GM23338 (cell line): ENCODE data around the gene TNNT2. TPM values are rescaled to one million over a fixed set of nuclear protein-coding genes. Genes with fewer than 3 reads are reported as not detected.

Source experiments
- ATAC-seq: fragments of 200-7000 bp; cut with Tn5 transposase; 3 replicates; pipeline ENCODE4 v1.9.1; 2020
- DNase-seq: peaks from one replicate; pipeline ENCODE4 v3.0.0-alpha.2; 2015; ENCODE audit warnings: low spot score
- H2AFZ ChIP-seq: fragments of 200-600 bp; sonication (generic); 2 replicates; pipeline ENCODE4 v1.8.0; 2016; ENCODE audit warnings: antibody characterized with exemption, mild to moderate bottlenecking, moderate library complexity
- H3F3A ChIP-seq: fragments of 200-600 bp; sonication (generic); replicated peaks from 2 replicates; pipeline ENCODE4 v1.8.0; 2017; ENCODE audit warnings: antibody characterized with exemption, mixed run types, low read depth
- H3K27ac ChIP-seq: fragments of 200-600 bp; sonication (generic); 2 replicates; pipeline ENCODE4 v1.6.1; 2016; ENCODE audit warnings: low read depth
- H3K27me3 ChIP-seq: fragments of 200-600 bp; sonication (generic); 2 replicates; pipeline ENCODE4 v1.8.0; 2016; ENCODE audit warnings: mild to moderate bottlenecking, mixed run types, moderate library complexity; ENCODE audit not compliant: insufficient read depth
- H3K36me3 ChIP-seq: fragments of 200-600 bp; sonication (generic); 2 replicates; pipeline ENCODE4 v1.8.0; 2016; ENCODE audit warnings: mild to moderate bottlenecking; ENCODE audit not compliant: insufficient read depth
- H3K4me1 ChIP-seq: fragments of 200-600 bp; sonication (generic); 2 replicates; pipeline ENCODE4 v1.8.0; 2016; ENCODE audit warnings: mild to moderate bottlenecking, moderate library complexity; ENCODE audit not compliant: insufficient read depth
- H3K4me2 ChIP-seq: fragments of 200-600 bp; sonication (generic); 2 replicates; pipeline ENCODE4 v1.7.1; 2017; ENCODE audit warnings: mixed run types
- H3K4me3 ChIP-seq: fragments of 200-600 bp; sonication (generic); 2 replicates; pipeline ENCODE4 v1.6.1; 2016; ENCODE audit warnings: mixed run types
- H3K79me2 ChIP-seq: fragments of 200-600 bp; sonication (generic); replicated peaks from 2 replicates; pipeline ENCODE4 v1.8.0; 2017; ENCODE audit warnings: mild to moderate bottlenecking; ENCODE audit not compliant: insufficient read depth
- H3K9me2 ChIP-seq: fragments of 200-600 bp; sonication (generic); 2 replicates; pipeline ENCODE4 v1.8.0; 2017; ENCODE audit not compliant: insufficient read depth
- H4K20me1 ChIP-seq: fragments of 200-600 bp; sonication (generic); replicated peaks from 2 replicates; pipeline ENCODE4 v1.8.0; 2017; ENCODE audit warnings: mild to moderate bottlenecking; ENCODE audit not compliant: insufficient read depth
- H3K27ac Mint-ChIP-seq: 2 replicates; pipeline ENCODE4 v1.8.0; 2020; ENCODE audit warnings: inconsistent platforms, mild to moderate bottlenecking, moderate library complexity, mixed read lengths
- H3K27me3 Mint-ChIP-seq: 3 replicates; pipeline ENCODE4 v1.8.0; 2022; ENCODE audit warnings: low read depth, mild to moderate bottlenecking, moderate library complexity, mixed read lengths, inconsistent platforms; ENCODE audit not compliant: insufficient read depth, poor library complexity
- H3K36me3 Mint-ChIP-seq: 3 replicates; pipeline ENCODE4 v1.8.0; 2021; ENCODE audit warnings: low read depth, mild to moderate bottlenecking, inconsistent platforms, moderate library complexity, mixed read lengths
- H3K4me1 Mint-ChIP-seq: 3 replicates; pipeline ENCODE4 v1.8.0; 2020; ENCODE audit warnings: mild to moderate bottlenecking, inconsistent platforms, mixed read lengths
- H3K4me3 Mint-ChIP-seq: 3 replicates; pipeline ENCODE4 v1.8.0; 2021; ENCODE audit warnings: moderate library complexity, mild to moderate bottlenecking, inconsistent platforms, mixed read lengths
- H3K9me3 Mint-ChIP-seq: 3 replicates; pipeline ENCODE4 v1.8.0; 2020; ENCODE audit warnings: moderate library complexity, mild to moderate bottlenecking, inconsistent platforms, mixed read lengths
- CREB1 ChIP-seq: fragments of 250-450 bp; sonication (Bioruptor Pico); IDR thresholded peaks from 2 replicates; pipeline ENCODE4 v1.5.0; 2020; ENCODE audit warnings: low read depth, mild to moderate bottlenecking, moderate library complexity
- CTCF ChIP-seq, 2 experiments: fragments of 200-600 bp in 1 of 2; sonication (generic) in 1 of 2; conservative IDR thresholded peaks; 2 replicates each; pipeline versions ENCODE4 v1.5.1 to v1.6.1; 2016 to 2017; ENCODE audit warnings: antibody characterized with exemption in 2 of 2, low read depth in 2 of 2, mild to moderate bottlenecking in 2 of 2, moderate library complexity in 1 of 2
- EZH2 ChIP-seq: fragments of 200-600 bp; sonication (generic); IDR thresholded peaks from one replicate; pipeline ENCODE4 v1.8.0; 2017; ENCODE audit warnings: antibody characterized with exemption, mild to moderate bottlenecking, low read depth; ENCODE audit not compliant: unreplicated experiment
- EZH2phosphoT487 ChIP-seq: fragments of 200-600 bp; sonication (generic); IDR thresholded peaks from one replicate; pipeline ENCODE4 v1.8.1; 2018; ENCODE audit warnings: antibody characterized with exemption; ENCODE audit not compliant: unreplicated experiment
- JUNB ChIP-seq: IDR thresholded peaks from one replicate; pipeline ENCODE4 v1.6.1; 2016; ENCODE audit warnings: antibody characterized with exemption; ENCODE audit not compliant: unreplicated experiment
- NANOG ChIP-seq: IDR thresholded peaks from 2 replicates; pipeline ENCODE4 v1.6.1; 2016; ENCODE audit warnings: antibody characterized with exemption, borderline replicate concordance
- POLR2AphosphoS5 ChIP-seq: IDR thresholded peaks from 2 replicates; pipeline ENCODE4 v1.6.1; 2016; ENCODE audit warnings: antibody characterized with exemption, low read depth
- REST ChIP-seq: IDR thresholded peaks from one replicate; pipeline ENCODE4 v1.6.1; 2018; ENCODE audit warnings: antibody characterized with exemption; ENCODE audit not compliant: unreplicated experiment
- STAT1 ChIP-seq: IDR thresholded peaks from one replicate; pipeline ENCODE4 v1.6.1; 2016; ENCODE audit warnings: antibody characterized with exemption; ENCODE audit not compliant: unreplicated experiment
- ZNF114 ChIP-seq: fragments of 250-450 bp; sonication (Bioruptor Pico); IDR thresholded peaks from 2 replicates; pipeline ENCODE4 v1.5.0; 2020; ENCODE audit warnings: mild to moderate bottlenecking, moderate library complexity
- ZNF331 ChIP-seq: fragments of 250-450 bp; sonication (Bioruptor Pico); IDR thresholded peaks from 2 replicates; pipeline ENCODE4 v1.5.0; 2020; ENCODE audit warnings: low read depth, mild to moderate bottlenecking, moderate library complexity
- ZNF462 ChIP-seq: fragments of 250-450 bp; sonication (Bioruptor Pico); IDR thresholded peaks from 2 replicates; pipeline ENCODE4 v1.5.0; 2020; ENCODE audit warnings: mild to moderate bottlenecking, moderate library complexity
- polyA plus RNA-seq: library from polyadenylated mRNA; unstranded; fragments of >200 nt; fragmentation: Nextera tagmentation; extraction: Ambion mirVana; gene quantifications from 2 replicates; pipeline ENCODE4 v1.2.1, GENCODE V29; 2016
- total RNA-seq: library from RNA; depleted of rRNA; stranded (reverse); fragments of >200 nt; shearing (Covaris generic); gene quantifications from 2 replicates; pipeline ENCODE4 v1.2.3, GENCODE V29; 2014
- TF ChIP-seq, protein P1 (sequence below): IDR thresholded peaks from 2 replicates; pipeline ENCODE4 v1.6.1; 2016; ENCODE audit warnings: antibody characterized with exemption

TNNT2 gene
- total and polyA plus RNA-seq, 2 experiments from 2014 or later: 7.5 to 19.1 TPM

DNA sequence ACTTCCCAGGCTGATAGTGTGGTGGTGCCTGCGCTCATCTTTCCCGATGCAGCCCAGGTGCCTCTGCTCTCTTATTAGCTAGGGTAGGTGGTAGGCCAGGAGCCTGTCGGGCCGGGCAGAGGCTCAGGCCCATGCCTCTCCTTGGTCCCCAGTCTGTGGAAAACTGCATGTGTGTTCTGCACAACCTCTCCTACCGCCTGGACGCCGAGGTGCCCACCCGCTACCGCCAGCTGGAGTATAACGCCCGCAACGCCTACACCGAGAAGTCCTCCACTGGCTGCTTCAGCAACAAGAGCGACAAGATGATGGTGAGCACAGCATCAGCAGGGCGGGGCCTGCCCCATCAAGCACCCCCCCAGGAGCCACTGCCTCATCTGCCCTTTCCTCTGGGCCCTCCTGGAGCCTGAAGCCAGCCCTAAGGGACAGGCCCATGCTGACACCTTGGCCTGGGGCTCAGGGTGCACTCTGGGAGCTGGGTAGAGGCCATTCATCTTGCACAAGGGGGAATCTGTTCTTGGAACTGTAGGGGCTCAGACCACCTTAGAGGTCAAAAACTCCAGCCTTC is 55.6 kb downstream of the TNNT2 start:
- Mint-ChIP-seq H3K4me3 (no peak overlapping the region), H3K9me3 (no peaks in the 10 kb centered on the region), H3K4me1 (no peaks in the 10 kb centered on the region; the same call in 2 of the 3 replicates), H3K27ac (no peak overlapping the region), H3K36me3 (no peaks in the 10 kb centered on the region; the same call in 2 of the 3 replicates), H3K27me3 (peaks cover 20% of the 10 kb centered on the region)
- Histone ChIP-seq H2AFZ (no peak overlapping the region), H3K4me2 (no peak overlapping the region), H3K79me2 (no peaks in the 10 kb centered on the region), H4K20me1 (no peaks in the 10 kb centered on the region), H3K9me2 (no peaks in the 10 kb centered on the region), H3K27me3 (no peaks in the 10 kb centered on the region), H3K36me3 (no peaks in the 10 kb centered on the region), H3F3A (no peaks in the 10 kb centered on the region), H3K27ac (no peak overlapping the region), H3K4me1 (no peaks in the 10 kb centered on the region), H3K4me3 (no peak overlapping the region)
- ATAC-seq (no peak), DNase-seq (no peak)
- TF ChIP-seq CREB1 (no peak), EZH2phosphoT487 (no peak), ZNF114 (CRISPR knock-in tag) (no peak), ZNF331 (no peak), REST (no peak), STAT1 (no peak), EZH2 (no peak), NANOG (no peak), JUNB (no peak), POLR2AphosphoS5 (no peak), ZNF462 (CRISPR knock-in tag) (no peak), CTCF (conservative IDR thresholded peaks at IDR 0.05; ENCODE audit: low read depth in 2 of 2) (no peak)
- TF ChIP-seq, protein P1, sequence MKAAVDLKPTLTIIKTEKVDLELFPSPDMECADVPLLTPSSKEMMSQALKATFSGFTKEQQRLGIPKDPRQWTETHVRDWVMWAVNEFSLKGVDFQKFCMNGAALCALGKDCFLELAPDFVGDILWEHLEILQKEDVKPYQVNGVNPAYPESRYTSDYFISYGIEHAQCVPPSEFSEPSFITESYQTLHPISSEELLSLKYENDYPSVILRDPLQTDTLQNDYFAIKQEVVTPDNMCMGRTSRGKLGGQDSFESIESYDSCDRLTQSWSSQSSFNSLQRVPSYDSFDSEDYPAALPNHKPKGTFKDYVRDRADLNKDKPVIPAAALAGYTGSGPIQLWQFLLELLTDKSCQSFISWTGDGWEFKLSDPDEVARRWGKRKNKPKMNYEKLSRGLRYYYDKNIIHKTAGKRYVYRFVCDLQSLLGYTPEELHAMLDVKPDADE: no peak
